CD14-positive monocyte (primary cell): Measurements from ENCODE around the gene ZFHX3. TPM values are rescaled to one million over a fixed set of nuclear protein-coding genes. Genes with fewer than 3 reads are reported as not detected.

Experiments used
- DNase-seq, 3 donors: peaks; one replicate each; pipeline ENCODE4 v3.0.0-alpha.2; 2011 to 2022
- H2AFZ ChIP-seq: 2 replicates; pipeline ENCODE4 v1.6.0; 2012; ENCODE audit warnings: mild to moderate bottlenecking, low read depth, low read length, inconsistent platforms; ENCODE audit not compliant: insufficient read depth, poor library complexity, severe bottlenecking
- H3K27ac ChIP-seq, 2 donors: 1 replicate in 1 of 2; 2 replicates in 1 of 2; pipeline ENCODE4 v1.5.1; 2012 to 2013; ENCODE audit warnings: low read length in 2 of 2, control low read depth in 1 of 2, inconsistent platforms in 1 of 2, low read depth in 1 of 2, mild to moderate bottlenecking in 1 of 2
- H3K27me3 ChIP-seq, 2 donors: one replicate each; pipeline versions ENCODE4 v1.6.0 to v1.6.1; 2011 to 2013; ENCODE audit warnings: low read length in 2 of 2; ENCODE audit not compliant: control insufficient read depth in 2 of 2, insufficient read depth in 2 of 2
- H3K36me3 ChIP-seq, 2 donors: replicated peaks in 1 of 2; 1 replicate in 1 of 2; 2 replicates in 1 of 2; pipeline versions ENCODE4 v1.5.1 to v1.6.1; 2012 to 2013; ENCODE audit warnings: low read length in 2 of 2, control low read depth in 1 of 2, inconsistent platforms in 1 of 2, mild to moderate bottlenecking in 1 of 2; ENCODE audit not compliant: insufficient read depth in 2 of 2, control insufficient read depth in 1 of 2
- H3K4me1 ChIP-seq, 2 donors: 1 replicate in 1 of 2; 2 replicates in 1 of 2; pipeline versions ENCODE4 v1.5.1 to v1.6.1; 2012 to 2013; ENCODE audit warnings: low read length in 2 of 2, control low read depth in 1 of 2, inconsistent platforms in 1 of 2, mild to moderate bottlenecking in 1 of 2, moderate library complexity in 1 of 2; ENCODE audit not compliant: insufficient read depth in 2 of 2, control insufficient read depth in 1 of 2
- H3K4me2 ChIP-seq: replicated peaks from 2 replicates; pipeline ENCODE3; 2012; ENCODE audit warnings: low read length, moderate library complexity, mild to moderate bottlenecking; ENCODE audit not compliant: poor library complexity, severe bottlenecking; ENCODE audit errors: extremely low read depth
- H3K4me3 ChIP-seq, 3 experiments: fragments of 200-600 bp in 1 of 3; sonication (generic) in 1 of 3; replicated peaks in 1 of 3; 1 replicate in 2 of 3; 2 replicates in 1 of 3; pipeline ENCODE4 v1.5.1; 2011 to 2013; ENCODE audit warnings: low read length in 3 of 3, mild to moderate bottlenecking in 3 of 3, control low read depth in 2 of 3, low read depth in 2 of 3, inconsistent platforms in 1 of 3, moderate library complexity in 1 of 3
- H3K79me2 ChIP-seq: 2 replicates; pipeline ENCODE4 v1.6.0; 2012; ENCODE audit warnings: mild to moderate bottlenecking, control low read depth, inconsistent platforms, low read length, moderate library complexity; ENCODE audit not compliant: insufficient read depth
- H3K9ac ChIP-seq: 2 replicates; pipeline ENCODE4 v1.6.0; 2017; ENCODE audit warnings: low read length, mild to moderate bottlenecking; ENCODE audit not compliant: insufficient read depth, poor library complexity, severe bottlenecking
- H3K9me3 ChIP-seq, 2 donors: replicated peaks in 1 of 2; 1 replicate in 1 of 2; 2 replicates in 1 of 2; pipeline versions ENCODE4 v1.5.1 to v1.6.1; 2012 to 2013; ENCODE audit warnings: low read length in 2 of 2, control low read depth in 1 of 2; ENCODE audit not compliant: control insufficient read depth in 1 of 2, insufficient read depth in 1 of 2
- H4K20me1 ChIP-seq: 2 replicates; pipeline ENCODE4 v1.6.0; 2012; ENCODE audit warnings: mild to moderate bottlenecking, low read length, control low read depth, moderate library complexity; ENCODE audit not compliant: insufficient read depth
- H3K27ac Mint-ChIP-seq, 7 donors: one replicate each; pipeline ENCODE4 v1.8.0; 2020; ENCODE audit warnings: mild to moderate bottlenecking in 7 of 7, mixed read lengths in 7 of 7, moderate library complexity in 6 of 7, inconsistent platforms in 2 of 7
- H3K27me3 Mint-ChIP-seq, 3 donors: one replicate each; pipeline ENCODE4 v1.8.0; 2021 to 2022; ENCODE audit warnings: low read depth in 3 of 3, mild to moderate bottlenecking in 3 of 3, mixed read lengths in 3 of 3, moderate library complexity in 3 of 3, inconsistent platforms in 1 of 3
- H3K36me3 Mint-ChIP-seq, 2 donors: one replicate each; pipeline ENCODE4 v1.8.0; 2020; ENCODE audit warnings: mixed read lengths in 2 of 2, inconsistent platforms in 1 of 2, mild to moderate bottlenecking in 1 of 2
- H3K4me1 Mint-ChIP-seq: one replicate; pipeline ENCODE4 v1.8.0; 2020; ENCODE audit warnings: mild to moderate bottlenecking, mixed read lengths
- H3K4me3 Mint-ChIP-seq, 2 donors: one replicate each; pipeline ENCODE4 v1.8.0; 2020; ENCODE audit warnings: mild to moderate bottlenecking in 2 of 2, mixed read lengths in 2 of 2, moderate library complexity in 1 of 2
- H3K9me3 Mint-ChIP-seq, 7 donors: one replicate each; pipeline ENCODE4 v1.8.0; 2020 to 2022; ENCODE audit warnings: mixed read lengths in 7 of 7, mild to moderate bottlenecking in 6 of 7, moderate library complexity in 6 of 7, inconsistent platforms in 2 of 7
- WGBS: methylation state at CpG from one replicate; pipeline ENCODE4 v1.1.5; 2013; ENCODE audit warnings: missing lambda C conversion rate; ENCODE audit not compliant: insufficient coverage; 5-methylcytosine and 5-hydroxymethylcytosine counted together
- intact Hi-C, 2 donors: fragments of 100-400 bp; cut with micrococcal nuclease; formaldehyde crosslinking; loops; one replicate each; pipeline versions ENCODE4 v1.15.0 to v1.15.1; 2023
- polyA plus RNA-seq, 3 donors: library from polyadenylated mRNA; depleted of rRNA in 1 of 3; unstranded in 2 of 3; stranded (reverse) in 1 of 3; fragments of 300-500 nt in 2 of 3; fragments of >200 nt in 1 of 3; fragmentation: Illumina TruSeq in 2 of 3; gene quantifications; 1 replicate in 2 of 3; 2 replicates in 1 of 3; pipeline ENCODE4 v1.2.3, GENCODE V29; 2012 to 2021
- TF ChIP-seq, protein P1 (sequence below): fragments of 200-600 bp; IDR thresholded peaks from one replicate; pipeline ENCODE4 v1.8.0; 2022; ENCODE audit warnings: antibody characterized with exemption, mild to moderate bottlenecking

The ZFHX3 gene
- polyA plus RNA-seq, 3 donors: 0.42 to 4.2 (median 0.43) TPM

DNA sequence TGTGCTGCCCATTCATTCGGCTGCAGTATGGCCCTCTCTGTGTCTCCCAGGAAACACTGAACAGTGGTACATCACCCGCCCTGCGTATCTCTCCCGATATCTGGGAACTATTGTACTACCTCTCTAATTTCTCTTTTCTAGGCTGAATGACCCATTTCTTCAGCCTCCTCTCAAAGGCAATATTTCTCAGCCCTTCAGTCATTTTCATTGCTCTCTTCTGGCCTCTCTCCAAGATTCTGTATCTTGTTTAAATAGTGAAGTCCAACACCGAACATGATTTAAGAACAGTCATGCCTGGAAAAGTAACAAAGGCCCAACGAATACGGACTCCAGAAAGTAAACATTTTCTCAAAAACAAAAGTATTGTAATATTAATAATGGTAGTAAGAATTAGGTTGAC is 220.1 kb downstream of the ZFHX3 start:
- H3K36me3 Mint-ChIP-seq: peaks cover 17 to 30% of the 10 kb centered on the region in 2 donors
- WGBS: 100% methylated on average over 1 of the region's 7 CpGs

GRCh38 chr16:72825912-72826621 is 221.9 kb downstream of the ZFHX3 start:
- H3K27ac Mint-ChIP-seq: no peak overlapping the region
- H3K4me1 ChIP-seq: no peaks in the 10 kb centered on the region
- H3K36me3 ChIP-seq: peaks cover 5 to 22% of the 10 kb centered on the region in 2 donors
- peaks cover 0 to 2% (median 0%) of the 10 kb centered on the region in 3 donors for H3K27me3 Mint-ChIP-seq
- H3K9me3 ChIP-seq: no peaks in the 10 kb centered on the region
- peaks cover 5% of the 10 kb centered on the region for H3K4me1 Mint-ChIP-seq
- intact Hi-C loops: no loop called here
- no peak for DNase-seq
- WGBS: 88% methylated on average over 7 of the region's 11 CpGs
- TF ChIP-seq, protein P1, sequence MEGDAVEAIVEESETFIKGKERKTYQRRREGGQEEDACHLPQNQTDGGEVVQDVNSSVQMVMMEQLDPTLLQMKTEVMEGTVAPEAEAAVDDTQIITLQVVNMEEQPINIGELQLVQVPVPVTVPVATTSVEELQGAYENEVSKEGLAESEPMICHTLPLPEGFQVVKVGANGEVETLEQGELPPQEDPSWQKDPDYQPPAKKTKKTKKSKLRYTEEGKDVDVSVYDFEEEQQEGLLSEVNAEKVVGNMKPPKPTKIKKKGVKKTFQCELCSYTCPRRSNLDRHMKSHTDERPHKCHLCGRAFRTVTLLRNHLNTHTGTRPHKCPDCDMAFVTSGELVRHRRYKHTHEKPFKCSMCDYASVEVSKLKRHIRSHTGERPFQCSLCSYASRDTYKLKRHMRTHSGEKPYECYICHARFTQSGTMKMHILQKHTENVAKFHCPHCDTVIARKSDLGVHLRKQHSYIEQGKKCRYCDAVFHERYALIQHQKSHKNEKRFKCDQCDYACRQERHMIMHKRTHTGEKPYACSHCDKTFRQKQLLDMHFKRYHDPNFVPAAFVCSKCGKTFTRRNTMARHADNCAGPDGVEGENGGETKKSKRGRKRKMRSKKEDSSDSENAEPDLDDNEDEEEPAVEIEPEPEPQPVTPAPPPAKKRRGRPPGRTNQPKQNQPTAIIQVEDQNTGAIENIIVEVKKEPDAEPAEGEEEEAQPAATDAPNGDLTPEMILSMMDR: no peak
- no peak overlapping the region for H3K9ac ChIP-seq
- no peaks in the 10 kb centered on the region for H3K79me2 ChIP-seq
- H3K9me3 Mint-ChIP-seq: no peaks in the 10 kb centered on the region
- H3K36me3 Mint-ChIP-seq: peaks cover 17 to 33% of the 10 kb centered on the region in 2 donors
- no peak overlapping the region for H3K4me3 Mint-ChIP-seq
- peaks cover 3% of the 10 kb centered on the region for H4K20me1 ChIP-seq
- H3K4me2 ChIP-seq: no peak overlapping the region
- H3K4me3 ChIP-seq: no peak overlapping the region
- no peaks in the 10 kb centered on the region for H3K27me3 ChIP-seq
- no peak overlapping the region for H2AFZ ChIP-seq
- H3K27ac ChIP-seq: no peak overlapping the region

More for the DNA sequence above, 220.1 kb downstream of the ZFHX3 start:
- Histone ChIP-seq H3K4me3 (no peak overlapping the region), H3K79me2 (no peaks in the 10 kb centered on the region), H4K20me1 (peaks cover 12% of the 10 kb centered on the region), H3K36me3 (peaks cover 5 to 22% of the 10 kb centered on the region in 2 donors), H3K4me1 (no peaks in the 10 kb centered on the region), H3K9me3 (no peaks in the 10 kb centered on the region), H3K4me2 (no peak overlapping the region), H3K27me3 (no peaks in the 10 kb centered on the region), H2AFZ (no peak overlapping the region), H3K9ac (no peak overlapping the region), H3K27ac (no peak overlapping the region)
- Mint-ChIP-seq H3K9me3 (no peaks in the 10 kb centered on the region), H3K4me3 (no peak overlapping the region), H3K27me3 (peaks cover 0 to 2% (median 0%) of the 10 kb centered on the region in 3 donors), H3K4me1 (peaks cover 5% of the 10 kb centered on the region), H3K27ac (no peak overlapping the region)
- intact Hi-C loops: no loop called here
- no peak for DNase-seq
- TF ChIP-seq, protein P1: no peak
